HepG2 (cell line): ENCODE data around the gene FERMT2. TPM values are rescaled to one million over a fixed set of nuclear protein-coding genes. Genes with fewer than 3 reads are reported as not detected.
A peak's percentile ranks its signal among the peaks of the same experiment; 100 is the strongest.

Experiments
- ARID5B ChIP-seq: IDR thresholded peaks from 2 replicates; pipeline ENCODE4 v1.4.0; 2020; ENCODE audit warnings: mild to moderate bottlenecking, missing genetic modification reagents
- CBFB ChIP-seq: sonication (generic); formaldehyde crosslinking; IDR thresholded peaks from 2 replicates; pipeline ENCODE4 v1.4.0; 2020; ENCODE audit warnings: missing genetic modification reagents
- EP300 ChIP-seq, 3 experiments: sonication (generic) in 1 of 3; formaldehyde crosslinking in 1 of 3; IDR thresholded peaks; 2 replicates each; pipeline versions ENCODE4 v1.5.1 to v1.6.1; 2011 to 2020; ENCODE audit warnings: low read depth in 2 of 3, low read length in 2 of 3, borderline replicate concordance in 1 of 3, improper control_type of control experiment in 1 of 3, mild to moderate bottlenecking in 1 of 3, missing genetic modification reagents in 1 of 3, moderate library complexity in 1 of 3
- ESRRA ChIP-seq: sonication (generic); formaldehyde crosslinking; IDR thresholded peaks from 2 replicates; pipeline ENCODE4 v1.5.1; 2020; ENCODE audit warnings: mild to moderate bottlenecking, low read depth, missing genetic modification reagents
- ETV5 ChIP-seq: IDR thresholded peaks from 2 replicates; pipeline ENCODE4 v1.6.1; 2018; ENCODE audit warnings: missing biosample characterization, missing genetic modification reagents, inconsistent platforms, borderline replicate concordance
- GZF1 ChIP-seq: sonication (generic); formaldehyde crosslinking; IDR thresholded peaks from 2 replicates; pipeline ENCODE4 v1.5.1; 2020; ENCODE audit warnings: mild to moderate bottlenecking, missing genetic modification reagents
- IRF2 ChIP-seq: IDR thresholded peaks from 2 replicates; pipeline ENCODE4 v1.6.1; 2018; ENCODE audit warnings: missing genetic modification reagents, missing compliant biosample characterization
- JUND ChIP-seq: sonication (generic); formaldehyde crosslinking; IDR thresholded peaks from 2 replicates; pipeline ENCODE4 v1.8.0; 2022; ENCODE audit warnings: mild to moderate bottlenecking, missing genetic modification reagents
- NFE2 ChIP-seq: sonication (generic); formaldehyde crosslinking; IDR thresholded peaks from 2 replicates; pipeline ENCODE4 v1.4.0; 2020; ENCODE audit warnings: missing genetic modification reagents
- PRDM15 ChIP-seq: sonication (generic); formaldehyde crosslinking; IDR thresholded peaks from 2 replicates; pipeline ENCODE4 v1.4.0; 2020; ENCODE audit warnings: missing genetic modification reagents
- TARDBP ChIP-seq: sonication (generic); formaldehyde crosslinking; IDR thresholded peaks from 2 replicates; pipeline ENCODE4 v1.8.0; 2022; ENCODE audit warnings: mild to moderate bottlenecking, missing genetic modification reagents
- TCF7L2 ChIP-seq: IDR thresholded peaks from 2 replicates; pipeline ENCODE4 v1.6.1; 2011; ENCODE audit warnings: mild to moderate bottlenecking, low read depth, low read length, moderate library complexity
- ZBTB21 ChIP-seq: sonication (generic); formaldehyde crosslinking; IDR thresholded peaks from 2 replicates; pipeline ENCODE4 v1.4.0; 2020; ENCODE audit warnings: missing genetic modification reagents
- ZBTB37 ChIP-seq: sonication (generic); formaldehyde crosslinking; IDR thresholded peaks from 2 replicates; pipeline ENCODE4 v1.4.0; 2020; ENCODE audit warnings: mild to moderate bottlenecking, missing genetic modification reagents
- ZNF260 ChIP-seq: sonication (generic); formaldehyde crosslinking; IDR thresholded peaks from 2 replicates; pipeline ENCODE4 v1.4.0; 2020; ENCODE audit warnings: missing genetic modification reagents, low read depth, mild to moderate bottlenecking, borderline replicate concordance
- ZNF263 ChIP-seq: sonication (generic); formaldehyde crosslinking; IDR thresholded peaks from 2 replicates; pipeline ENCODE4 v1.4.0; 2020; ENCODE audit warnings: missing genetic modification reagents
- ZNF367 ChIP-seq: sonication (generic); formaldehyde crosslinking; IDR thresholded peaks from 2 replicates; pipeline ENCODE4 v1.4.0; 2020; ENCODE audit warnings: missing genetic modification reagents, borderline replicate concordance
- polyA plus RNA-seq, 8 experiments: library from polyadenylated mRNA; depleted of rRNA in 3 of 8; stranded (reverse) in 7 of 8; unstranded in 1 of 8; fragments of >200 nt; fragmentation: Illumina TruSeq in 4 of 8; extraction: Trizol in 4 of 8; gene quantifications; 2 replicates each; pipeline versions ENCODE4 v1.2.1 to v1.2.3, GENCODE V29; 2011 to 2016; ENCODE audit warnings: low read depth in 4 of 8, missing spikeins in 1 of 8, mixed read lengths in 1 of 8; ENCODE audit not compliant: insufficient read depth in 1 of 8
- total RNA-seq, 5 experiments: library from RNA; depleted of rRNA; stranded (reverse); fragments of >200 nt; fragmentation: Illumina TruSeq; extraction: Trizol; gene quantifications; 2 replicates each; pipeline ENCODE4 v1.2.3, GENCODE V29; 2016; ENCODE audit warnings: low read depth in 1 of 5
- TF ChIP-seq, protein P1 (sequence below): sonication (generic); formaldehyde crosslinking; IDR thresholded peaks from 2 replicates; pipeline ENCODE4 v1.5.1; 2020; ENCODE audit warnings: mild to moderate bottlenecking, moderate library complexity, missing genetic modification reagents

The FERMT2 gene
- total and polyA plus RNA-seq, 2 of the 13 experiments (the other 11 are each of a cell fraction or from before 2014, with no cell fraction given): 36.2 to 60.4 TPM

DNA sequence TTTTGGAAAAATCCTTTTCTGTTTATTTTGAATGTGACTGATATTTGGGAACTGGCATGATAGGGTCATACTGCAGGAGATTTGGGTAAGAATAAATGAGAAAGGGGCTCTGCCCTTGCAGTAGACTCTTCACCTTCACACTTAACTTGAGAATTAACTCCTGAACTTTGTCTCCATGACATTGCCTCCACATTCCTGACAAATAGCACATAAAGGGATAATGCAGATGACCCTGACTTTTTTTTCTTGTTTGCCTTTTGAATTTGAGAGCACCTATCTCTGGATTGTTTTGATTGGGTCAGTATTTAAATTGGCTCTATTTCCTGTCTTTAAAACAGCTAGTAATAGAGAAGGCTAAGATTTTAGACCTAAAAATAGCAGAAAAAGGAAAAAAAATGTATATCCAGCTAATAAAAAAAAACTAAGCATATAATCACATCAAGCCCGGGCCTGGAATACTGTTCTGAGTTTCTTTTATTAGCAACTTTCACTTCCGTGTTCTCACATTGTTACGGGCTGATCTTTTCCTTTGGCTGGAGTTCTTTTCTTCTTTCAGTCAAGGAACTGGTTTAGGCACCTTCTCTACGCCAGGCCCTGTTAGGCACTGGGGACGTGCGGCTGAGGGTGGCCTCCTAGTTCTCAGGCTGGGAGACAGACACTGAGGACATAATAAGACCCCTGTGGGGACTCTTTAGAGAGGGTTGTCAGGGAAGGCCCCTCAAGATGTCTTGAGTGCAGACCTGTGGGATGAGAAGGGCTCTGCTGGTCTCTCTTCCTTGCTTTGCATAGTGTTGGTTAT, 106.4 kb downstream of the FERMT2 start (continued):
- TF ChIP-seq ESRRA (0 out of 2 replicates have a peak, but pooled peaks have one; percentile 33), JUND (no peak), PRDM15 (CRISPR knock-in tag) (no peak), ZBTB21 (CRISPR knock-in tag) (no peak), ZBTB37 (CRISPR knock-in tag) (no peak), GZF1 (CRISPR knock-in tag) (no peak), CBFB (CRISPR knock-in tag) (no peak), ETV5 (CRISPR knock-in tag) (no peak; the same call in 1 of the 2 replicates), TCF7L2 (no peak), ZNF367 (CRISPR knock-in tag) (no peak), NFE2 (no peak), ZNF260 (CRISPR knock-in tag) (no peak), IRF2 (CRISPR knock-in tag) (no peak), TARDBP (CRISPR knock-in tag) (no peak), ARID5B (CRISPR knock-in tag) (peak; percentile 72), ZNF263 (CRISPR knock-in tag) (no peak), EP300 (IDR thresholded peaks at IDR 0.05; ENCODE audit: low read depth in 2 of 2, low read length in 2 of 2) (peak in 1 of 2 experiments; percentile 66; a peak in 2 of 4 replicates), EP300 (CRISPR knock-in tag; IDR thresholded peaks at IDR 0.05; ENCODE audit: borderline replicate concordance) (no peak)
- TF ChIP-seq, protein P1, sequence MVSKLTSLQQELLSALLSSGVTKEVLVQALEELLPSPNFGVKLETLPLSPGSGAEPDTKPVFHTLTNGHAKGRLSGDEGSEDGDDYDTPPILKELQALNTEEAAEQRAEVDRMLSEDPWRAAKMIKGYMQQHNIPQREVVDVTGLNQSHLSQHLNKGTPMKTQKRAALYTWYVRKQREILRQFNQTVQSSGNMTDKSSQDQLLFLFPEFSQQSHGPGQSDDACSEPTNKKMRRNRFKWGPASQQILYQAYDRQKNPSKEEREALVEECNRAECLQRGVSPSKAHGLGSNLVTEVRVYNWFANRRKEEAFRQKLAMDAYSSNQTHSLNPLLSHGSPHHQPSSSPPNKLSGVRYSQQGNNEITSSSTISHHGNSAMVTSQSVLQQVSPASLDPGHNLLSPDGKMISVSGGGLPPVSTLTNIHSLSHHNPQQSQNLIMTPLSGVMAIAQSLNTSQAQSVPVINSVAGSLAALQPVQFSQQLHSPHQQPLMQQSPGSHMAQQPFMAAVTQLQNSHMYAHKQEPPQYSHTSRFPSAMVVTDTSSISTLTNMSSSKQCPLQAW (CRISPR knock-in tag): no peak
